Keratinocyte (primary cell): ENCODE results near the gene NCKAP5. TPM values are rescaled to one million over a fixed set of nuclear protein-coding genes. Genes with fewer than 3 reads are reported as not detected.

Source experiments
- DNase-seq: peaks from one replicate; pipeline ENCODE4 v3.0.0-alpha.2; 2011; ENCODE audit warnings: low read depth, missing footprints, low spot score
- FAIRE-seq: peaks from 2 replicates; lab custom pipeline; 2011; peaks lifted over from hg19 to GRCh38; lab: Jason Lieb, UNC
- H2AFZ ChIP-seq: 2 replicates; pipeline ENCODE4 v1.6.0; 2012; ENCODE audit warnings: low read length, control low read depth, inconsistent platforms; ENCODE audit not compliant: control insufficient read depth
- H3K27ac ChIP-seq: 2 replicates; pipeline ENCODE4 v1.5.1; 2011; ENCODE audit warnings: low read length; ENCODE audit not compliant: control insufficient read depth, insufficient read depth
- H3K27me3 ChIP-seq: 3 replicates; pipeline ENCODE4 v1.6.0; 2011; ENCODE audit warnings: low read length; ENCODE audit not compliant: control insufficient read depth, insufficient read depth; ENCODE audit errors: extremely low read depth
- H3K36me3 ChIP-seq, 2 experiments: 2 replicates in 1 of 2; 3 replicates in 1 of 2; pipeline ENCODE4 v1.5.1; 2011; ENCODE audit warnings: low read length in 2 of 2, mild to moderate bottlenecking in 1 of 2; ENCODE audit not compliant: control insufficient read depth in 2 of 2, insufficient read depth in 2 of 2; ENCODE audit errors: extremely low read depth in 1 of 2
- H3K4me1 ChIP-seq: 3 replicates; pipeline ENCODE4 v1.5.1; 2011; ENCODE audit warnings: low read length; ENCODE audit not compliant: control insufficient read depth, insufficient read depth; ENCODE audit errors: extremely low read depth
- H3K4me2 ChIP-seq: 3 replicates; pipeline ENCODE4 v1.6.0; 2011; ENCODE audit warnings: low read depth, low read length; ENCODE audit not compliant: control insufficient read depth, insufficient read depth; ENCODE audit errors: extremely low read depth
- H3K4me3 ChIP-seq, 3 experiments: fragments of 200-600 bp in 1 of 3; sonication (generic) in 1 of 3; 2 replicates in 2 of 3; 3 replicates in 1 of 3; pipeline ENCODE4 v1.5.1; 2011 to 2016; ENCODE audit warnings: low read length in 3 of 3, mild to moderate bottlenecking in 3 of 3, control low read depth in 2 of 3, inconsistent platforms in 1 of 3, low read depth in 1 of 3, mixed read lengths in 1 of 3, mixed run types in 1 of 3, moderate library complexity in 1 of 3; ENCODE audit not compliant: control insufficient read depth in 2 of 3, insufficient read depth in 2 of 3; ENCODE audit errors: extremely low read depth in 1 of 3
- H3K79me2 ChIP-seq: 2 replicates; pipeline ENCODE4 v1.6.0; 2012; ENCODE audit warnings: low read length; ENCODE audit not compliant: control insufficient read depth, insufficient read depth
- H3K9ac ChIP-seq: 3 replicates; pipeline ENCODE4 v1.6.0; 2011; ENCODE audit warnings: low read length; ENCODE audit not compliant: control insufficient read depth, insufficient read depth; ENCODE audit errors: extremely low read depth
- H3K9me1 ChIP-seq: 3 replicates; pipeline ENCODE4 v1.6.0; 2011; ENCODE audit warnings: low read length; ENCODE audit not compliant: control insufficient read depth, insufficient read depth; ENCODE audit errors: extremely low read depth
- H3K9me3 ChIP-seq: 2 replicates; pipeline ENCODE4 v1.5.1; 2012; ENCODE audit warnings: low read depth, low read length; ENCODE audit not compliant: control insufficient read depth
- H4K20me1 ChIP-seq: 3 replicates; pipeline ENCODE4 v1.6.0; 2011; ENCODE audit warnings: low read length; ENCODE audit not compliant: control insufficient read depth, insufficient read depth; ENCODE audit errors: extremely low read depth
- CTCF ChIP-seq, 3 experiments: IDR thresholded peaks in 1 of 3; conservative IDR thresholded peaks in 1 of 3; optimal IDR thresholded peaks in 1 of 3; 2 replicates in 2 of 3; 3 replicates in 1 of 3; pipeline versions ENCODE3 to v1.5.1; 2011; ENCODE audit warnings: low read length in 3 of 3, mild to moderate bottlenecking in 3 of 3, moderate library complexity in 2 of 3, control low read depth in 1 of 3, inconsistent platforms in 1 of 3; ENCODE audit not compliant: insufficient read depth in 2 of 3; ENCODE audit errors: extremely low read depth in 1 of 3
- EZH2 ChIP-seq: IDR thresholded peaks from one replicate; pipeline ENCODE4 v1.6.1; 2012; ENCODE audit warnings: inconsistent platforms, mild to moderate bottlenecking, low read length, moderate library complexity
- dilution Hi-C: fragments of 300-500 bp; cut with MboI; formaldehyde crosslinking; loops from one replicate; pipeline ENCODE4 v1.7.0; 2020; ENCODE audit warnings: low sequenced_read_pairs; ENCODE audit not compliant: extremely low pct_ligation_motif_present
- polyA plus RNA-seq, 5 experiments: library from polyadenylated mRNA; depleted of rRNA in 3 of 5; stranded (reverse) in 3 of 5; stranded (forward) in 1 of 5; unstranded in 1 of 5; fragments of >200 nt; gene quantifications; 1 replicate in 1 of 5; 2 replicates in 3 of 5; 3 replicates in 1 of 5; pipeline versions ENCODE4 v1.2.1 to v1.2.3, GENCODE V29; 2011 to 2012; ENCODE audit warnings: missing spikeins in 2 of 5, low read depth in 1 of 5, low replicate concordance in 1 of 5

NCKAP5 gene
- polyA plus RNA-seq, 1 donor (not counting 4 experiments of a cell fraction or from before 2014, with no cell fraction given), result 3.6 TPM

GRCh38 chr2:132754867-132755472 is 813.3 kb downstream of the NCKAP5 start:
- H3K9ac ChIP-seq, result no peak overlapping the region
- dilution Hi-C loops, result no loop called here
- peaks cover 9% of the 10 kb centered on the region for H3K4me1 ChIP-seq
- H2AFZ ChIP-seq, result no peak overlapping the region
- H3K79me2 ChIP-seq, result no peaks in the 10 kb centered on the region
- no peaks in the 10 kb centered on the region for H3K27me3 ChIP-seq
- H3K4me3 ChIP-seq, result no peak overlapping the region
- H3K9me1 ChIP-seq, result no peaks in the 10 kb centered on the region
- H4K20me1 ChIP-seq, result no peaks in the 10 kb centered on the region
- FAIRE-seq, result no peak
- H3K4me2 ChIP-seq, result no peak overlapping the region
- H3K9me3 ChIP-seq, result no peaks in the 10 kb centered on the region
- no peak overlapping the region for H3K27ac ChIP-seq
- H3K36me3 ChIP-seq, result no peaks in the 10 kb centered on the region
- TF ChIP-seq EZH2 (no peak), CTCF (optimal IDR thresholded peaks at IDR 0.05 in 1 of 3, IDR thresholded peaks at IDR 0.05 in 1 of 3, conservative IDR thresholded peaks at IDR 0.05 in 1 of 3; ENCODE audit: extremely low read depth in 1 of 3, insufficient read depth in 2 of 3, low read length in 3 of 3) (no peak)
- no peak for DNase-seq

- no peak overlapping the region for H3K9ac ChIP-seq
- no peak overlapping the region for H3K27ac ChIP-seq
- no peaks in the 10 kb centered on the region for H4K20me1 ChIP-seq
- no peak overlapping the region for H2AFZ ChIP-seq
- no peaks in the 10 kb centered on the region for H3K9me1 ChIP-seq
- H3K4me2 ChIP-seq, result no peak overlapping the region
- TF ChIP-seq EZH2 (no peak), CTCF (optimal IDR thresholded peaks at IDR 0.05 in 1 of 3, IDR thresholded peaks at IDR 0.05 in 1 of 3, conservative IDR thresholded peaks at IDR 0.05 in 1 of 3; ENCODE audit: extremely low read depth in 1 of 3, insufficient read depth in 2 of 3, low read length in 3 of 3) (no peak)
- DNase-seq (no peak), FAIRE-seq (no peak)
- dilution Hi-C loops, result no loop called here
- no peaks in the 10 kb centered on the region for H3K27me3 ChIP-seq
- H3K4me3 ChIP-seq, result no peak overlapping the region
- H3K79me2 ChIP-seq, result no peaks in the 10 kb centered on the region
- H3K9me3 ChIP-seq, result no peaks in the 10 kb centered on the region
- no peaks in the 10 kb centered on the region for H3K36me3 ChIP-seq
- peaks cover 9% of the 10 kb centered on the region for H3K4me1 ChIP-seq
Measured at GRCh38 chr2:132754392-132754791, 813.9 kb downstream of the NCKAP5 start.
